SK-N-SH treated with all-trans-retinoic acid at 6 μM for 48 hours (cell line): ENCODE results near the gene ZNF587.

Experiments
- ATAC-seq: fragments of 200-7000 bp; cut with Tn5 transposase; 3 replicates; pipeline ENCODE4 v1.9.1; 2020; ENCODE audit warnings: mild to moderate bottlenecking, moderate library complexity
- BACH2 ChIP-seq: fragments of 250-450 bp; sonication (Bioruptor Pico); IDR thresholded peaks from 2 replicates; pipeline ENCODE4 v1.9.0; 2021; ENCODE audit warnings: mild to moderate bottlenecking, borderline replicate concordance
- CSDC2 ChIP-seq: fragments of 250-450 bp; sonication (Bioruptor Pico); IDR thresholded peaks from 2 replicates; pipeline ENCODE4 v1.5.0; 2020; ENCODE audit warnings: mild to moderate bottlenecking, moderate library complexity
- ESRRG ChIP-seq: fragments of 250-450 bp; sonication (Bioruptor Pico); IDR thresholded peaks from 2 replicates; pipeline ENCODE4 v1.6.1; 2021; ENCODE audit warnings: mild to moderate bottlenecking
- GLIS3 ChIP-seq: fragments of 250-450 bp; sonication (Bioruptor Pico); IDR thresholded peaks from 2 replicates; pipeline ENCODE4 v1.5.0; 2020; ENCODE audit warnings: mild to moderate bottlenecking, moderate library complexity
- ISL1 ChIP-seq: fragments of 250-450 bp; sonication (Bioruptor Pico); IDR thresholded peaks from 2 replicates; pipeline ENCODE4 v2.1.2; 2022; ENCODE audit warnings: mild to moderate bottlenecking, moderate library complexity
- OSR1 ChIP-seq: fragments of 250-450 bp; sonication (Bioruptor Pico); IDR thresholded peaks from 2 replicates; pipeline ENCODE4 v1.8.0; 2022; ENCODE audit warnings: moderate library complexity, mild to moderate bottlenecking, inconsistent platforms
- PATZ1 ChIP-seq: fragments of 250-450 bp; sonication (Bioruptor Pico); IDR thresholded peaks from 2 replicates; pipeline ENCODE4 v1.8.0; 2020; ENCODE audit warnings: mild to moderate bottlenecking, moderate library complexity, borderline replicate concordance
- PPARA ChIP-seq: fragments of 250-450 bp; sonication (Bioruptor Pico); IDR thresholded peaks from 2 replicates; pipeline ENCODE4 v1.5.0; 2020; ENCODE audit warnings: mild to moderate bottlenecking, borderline replicate concordance
- RARB ChIP-seq: fragments of 250-450 bp; sonication (Bioruptor Pico); IDR thresholded peaks from 2 replicates; pipeline ENCODE4 v1.8.0; 2021; ENCODE audit warnings: mild to moderate bottlenecking, moderate library complexity
- SNAI2 ChIP-seq: fragments of 250-450 bp; sonication (Bioruptor Pico); IDR thresholded peaks from 2 replicates; pipeline ENCODE4 v1.5.0; 2020; ENCODE audit warnings: mild to moderate bottlenecking, moderate library complexity
- TCF4 ChIP-seq: fragments of 250-450 bp; sonication (Bioruptor Pico); IDR thresholded peaks from 2 replicates; pipeline ENCODE4 v1.8.0; 2021; ENCODE audit warnings: mild to moderate bottlenecking, moderate library complexity, borderline replicate concordance
- TOX ChIP-seq: fragments of 250-450 bp; sonication (Bioruptor Pico); IDR thresholded peaks from 2 replicates; pipeline ENCODE4 v1.8.0; 2021; ENCODE audit warnings: mild to moderate bottlenecking, moderate library complexity, borderline replicate concordance
- TSHZ2 ChIP-seq: fragments of 250-450 bp; sonication (Bioruptor Pico); IDR thresholded peaks from 2 replicates; pipeline ENCODE4 v1.5.0; 2020; ENCODE audit warnings: mild to moderate bottlenecking, moderate library complexity
- ZC3H10 ChIP-seq: fragments of 250-450 bp; sonication (Bioruptor Pico); IDR thresholded peaks from 2 replicates; pipeline ENCODE4 v1.5.1; 2021; ENCODE audit warnings: mild to moderate bottlenecking, moderate library complexity
- ZFP3 ChIP-seq: fragments of 250-450 bp; sonication (Bioruptor Pico); IDR thresholded peaks from 2 replicates; pipeline ENCODE4 v1.5.0; 2020; ENCODE audit warnings: mild to moderate bottlenecking, moderate library complexity
- ZFP30 ChIP-seq: fragments of 450-650 bp; formaldehyde crosslinking; IDR thresholded peaks from 2 replicates; pipeline ENCODE4 v1.5.0; 2022; ENCODE audit warnings: mild to moderate bottlenecking, moderate library complexity
- ZNF565 ChIP-seq: fragments of 450-650 bp; formaldehyde crosslinking; conservative IDR thresholded peaks from 2 replicates; pipeline ENCODE4 v1.5.0; 2020; ENCODE audit warnings: low read depth, mild to moderate bottlenecking, moderate library complexity
- ZNF70 ChIP-seq: fragments of 450-650 bp; formaldehyde crosslinking; IDR thresholded peaks from 2 replicates; pipeline ENCODE4 v1.5.0; 2020; ENCODE audit warnings: mild to moderate bottlenecking, moderate library complexity
- TF ChIP-seq, protein P1 (sequence below): fragments of 250-450 bp; sonication (Bioruptor Pico); IDR thresholded peaks from 2 replicates; pipeline ENCODE4 v1.5.1; 2021; ENCODE audit warnings: mild to moderate bottlenecking, moderate library complexity

The ZNF587 gene

GRCh38 chr19:57900311-57900710 is 50.7 kb downstream of the ZNF587 start:
- ATAC-seq: no peak
- no peak for TF ChIP-seq TSHZ2 (CRISPR knock-in tag)

DNA sequence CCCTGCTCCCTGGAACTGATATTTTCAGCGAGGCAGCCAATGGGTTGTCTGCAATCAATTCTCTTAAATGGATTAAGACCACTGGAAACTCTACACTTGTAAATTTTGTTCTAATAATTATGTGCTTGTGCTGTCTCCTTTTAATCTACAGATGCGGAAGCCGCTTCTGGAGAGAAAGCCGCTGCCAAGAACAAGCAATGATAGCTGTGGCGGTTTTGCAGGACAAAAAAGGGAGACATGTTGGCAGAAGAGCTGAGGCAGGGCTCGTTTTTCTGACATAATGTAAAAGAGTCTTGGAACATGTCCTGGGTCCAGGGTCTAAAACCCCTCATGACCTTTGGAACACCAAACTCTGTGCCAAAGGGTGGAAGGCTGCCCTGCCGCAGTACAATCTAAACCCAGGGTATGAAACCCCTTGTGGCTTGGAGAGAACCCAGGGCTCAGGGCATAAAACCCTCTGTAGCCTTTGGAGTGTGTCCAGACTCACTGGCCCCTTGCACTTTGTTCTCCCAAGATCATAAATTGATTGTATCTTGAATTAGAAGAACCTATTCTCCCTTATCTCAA is 54.0 kb downstream of the ZNF587 start:
- TF ChIP-seq TOX (CRISPR knock-in tag) (no peak), ZNF565 (CRISPR knock-in tag) (no peak), ZFP30 (CRISPR knock-in tag) (no peak), ESRRG (no peak), ZFP3 (CRISPR knock-in tag) (no peak), ZC3H10 (no peak), PATZ1 (CRISPR knock-in tag) (no peak), ZNF70 (CRISPR knock-in tag) (no peak)
- TF ChIP-seq, protein P1, sequence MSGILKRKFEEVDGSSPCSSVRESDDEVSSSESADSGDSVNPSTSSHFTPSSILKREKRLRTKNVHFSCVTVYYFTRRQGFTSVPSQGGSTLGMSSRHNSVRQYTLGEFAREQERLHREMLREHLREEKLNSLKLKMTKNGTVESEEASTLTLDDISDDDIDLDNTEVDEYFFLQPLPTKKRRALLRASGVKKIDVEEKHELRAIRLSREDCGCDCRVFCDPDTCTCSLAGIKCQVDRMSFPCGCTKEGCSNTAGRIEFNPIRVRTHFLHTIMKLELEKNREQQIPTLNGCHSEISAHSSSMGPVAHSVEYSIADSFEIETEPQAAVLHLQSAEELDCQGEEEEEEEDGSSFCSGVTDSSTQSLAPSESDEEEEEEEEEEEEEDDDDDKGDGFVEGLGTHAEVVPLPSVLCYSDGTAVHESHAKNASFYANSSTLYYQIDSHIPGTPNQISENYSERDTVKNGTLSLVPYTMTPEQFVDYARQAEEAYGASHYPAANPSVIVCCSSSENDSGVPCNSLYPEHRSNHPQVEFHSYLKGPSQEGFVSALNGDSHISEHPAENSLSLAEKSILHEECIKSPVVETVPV: no peak
- no peak for ATAC-seq

DNA sequence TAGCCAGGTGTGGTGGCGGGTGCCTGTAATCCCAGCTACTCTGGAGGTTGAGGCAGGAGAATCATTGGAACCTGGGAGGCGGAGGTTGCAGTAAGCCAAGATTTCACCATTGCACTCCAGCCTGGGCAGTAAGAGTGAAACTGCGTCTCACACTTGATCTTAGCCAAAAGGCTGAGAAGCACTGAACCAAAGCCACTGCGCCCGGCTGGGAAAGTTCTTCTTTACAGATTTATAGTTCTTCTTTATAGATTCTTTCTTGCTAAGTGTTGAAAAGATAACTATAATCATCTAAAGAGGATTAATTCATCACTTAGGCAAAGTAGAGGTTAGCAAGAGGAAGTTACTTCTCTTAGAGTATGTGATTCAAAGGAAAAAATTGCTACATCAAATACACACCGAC is 55.6 kb downstream of the ZNF587 start:
- ATAC-seq: no peak
- TF ChIP-seq TCF4 (CRISPR knock-in tag): no peak
- TF ChIP-seq ZNF565 (CRISPR knock-in tag): no peak
- TF ChIP-seq TSHZ2 (CRISPR knock-in tag): no peak
- TF ChIP-seq PATZ1 (CRISPR knock-in tag): no peak
- TF ChIP-seq BACH2: no peak
- TF ChIP-seq SNAI2: no peak
- no peak for TF ChIP-seq CSDC2 (CRISPR knock-in tag)
- TF ChIP-seq ESRRG: no peak
- TF ChIP-seq ZC3H10: no peak
- TF ChIP-seq PPARA: no peak
- no peak for TF ChIP-seq GLIS3
- no peak for TF ChIP-seq OSR1 (CRISPR knock-in tag)
- TF ChIP-seq RARB (CRISPR knock-in tag): no peak
- no peak for TF ChIP-seq ISL1 (CRISPR knock-in tag)
- TF ChIP-seq, all 23 proteins: peak for 0
